Upper lobe of left lung (tissue), 6 donors: Measurements from ENCODE around the gene SLC7A6. TPM values are rescaled to one million over a fixed set of nuclear protein-coding genes. Genes with fewer than 3 reads are reported as not detected.

Experiments used
- ATAC-seq, 2 donors: fragments of 200-7000 bp; cut with Tn5 transposase; one replicate each; pipeline ENCODE4 v1.9.1; 2022; ENCODE audit warnings: mild to moderate bottlenecking in 2 of 2, moderate library complexity in 2 of 2; ENCODE audit not compliant: low FRiP score in 2 of 2
- DNase-seq, 2 donors: peaks; one replicate each; pipeline ENCODE4 v3.0.0-alpha.2; 2019 to 2020
- H3K27ac ChIP-seq, 4 donors: fragments of 200-600 bp; sonication (generic); one replicate each; pipeline ENCODE4 v1.5.1; 2016 to 2019
- H3K27me3 ChIP-seq, 4 donors: fragments of 200-600 bp; sonication (generic); one replicate each; pipeline ENCODE4 v1.5.1; 2017 to 2019
- H3K36me3 ChIP-seq, 4 donors: fragments of 200-600 bp; sonication (generic); one replicate each; pipeline ENCODE4 v1.5.1; 2016 to 2019
- H3K4me1 ChIP-seq, 4 donors: fragments of 200-600 bp; sonication (generic); one replicate each; pipeline ENCODE4 v1.5.1; 2018 to 2019
- H3K4me3 ChIP-seq, 4 donors: fragments of 200-600 bp; sonication (generic); one replicate each; pipeline ENCODE4 v1.5.1; 2017 to 2019; ENCODE audit warnings: mild to moderate bottlenecking in 2 of 4, moderate library complexity in 1 of 4
- H3K9me3 ChIP-seq, 4 donors: fragments of 200-600 bp; sonication (generic); one replicate each; pipeline ENCODE4 v1.5.1; 2018 to 2019
- EP300 ChIP-seq, 4 donors: sonication (generic); formaldehyde crosslinking; IDR thresholded peaks; one replicate each; pipeline ENCODE4 v1.5.1; 2017; ENCODE audit warnings: antibody characterized with exemption in 4 of 4, control low read depth in 2 of 4
- POLR2A ChIP-seq, 4 donors: fragments of 450-650 bp; IDR thresholded peaks; one replicate each; pipeline ENCODE4 v1.5.1; 2016 to 2017; ENCODE audit warnings: antibody characterized with exemption in 4 of 4, mild to moderate bottlenecking in 2 of 4
- POLR2AphosphoS5 ChIP-seq, 2 donors: sonication (generic); formaldehyde crosslinking; IDR thresholded peaks; one replicate each; pipeline ENCODE4 v1.5.1; 2017; ENCODE audit warnings: antibody characterized with exemption in 2 of 2
- WGBS, 2 donors: methylation state at CpG; one replicate each; pipeline ENCODE4 v1.1.5; 2017 to 2018; 5-methylcytosine and 5-hydroxymethylcytosine counted together
- total RNA-seq, 6 donors: library from RNA; depleted of rRNA in 4 of 6; stranded (reverse); fragments of >200 nt in 4 of 6; gene quantifications; one replicate each; pipeline versions ENCODE4 v1.1.0 to v1.2.1, GENCODE V29; 2016 to 2021
- TF ChIP-seq, protein P1 (sequence below), 6 experiments: fragments of 450-650 bp in 4 of 6; fragments of 200-600 bp in 2 of 6; sonication (generic) in 2 of 6; IDR thresholded peaks; one replicate each; pipeline ENCODE4 v1.5.1; 2016 to 2019; ENCODE audit warnings: antibody characterized with exemption in 6 of 6
- donor health status: DM: no; HTN: no; CAD: no; lungs with moderate emphysema.
- donor health status: DM: no; HTN: yes; CAD: no; lungs with severe emphysema.

Gene SLC7A6
- total RNA-seq, 6 donors from 2014 or later: 44.9 to 109 (median 49.5) TPM

DNA sequence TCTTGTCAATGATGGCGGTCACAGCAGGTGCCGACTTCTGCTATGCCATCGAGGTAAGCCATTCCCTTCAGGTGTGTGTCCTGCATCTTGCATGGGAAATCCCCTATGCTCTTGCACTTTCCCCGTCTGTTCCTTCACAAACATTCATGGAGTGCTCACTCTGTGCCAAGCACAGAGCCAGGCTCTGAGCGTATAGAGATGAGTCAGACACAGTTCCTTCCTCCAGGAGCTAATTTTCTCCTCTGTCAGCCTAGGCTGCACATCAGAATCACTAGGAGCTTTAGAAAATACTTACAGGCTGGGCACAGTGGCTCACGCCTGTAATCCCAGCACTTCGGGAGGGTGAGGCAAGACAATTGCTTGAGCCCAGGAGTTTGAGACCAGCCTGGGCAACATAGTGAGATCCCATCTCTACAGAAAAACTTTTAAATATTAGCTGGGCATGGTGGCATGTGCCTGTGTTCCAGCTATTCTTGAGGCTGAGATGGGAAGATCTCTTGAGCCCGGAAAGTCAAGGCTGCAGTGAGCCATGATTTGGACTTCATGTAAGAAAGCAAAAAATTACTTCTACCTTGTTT, 60.5 kb downstream of the SLC7A6 start:
- H3K4me1 ChIP-seq: peaks cover 0 to 10% (median 2%) of the 10 kb centered on the region in 4 donors
- H3K4me3 ChIP-seq: no peak overlapping the region
- H3K9me3 ChIP-seq: no peaks in the 10 kb centered on the region
- H3K36me3 ChIP-seq: peaks cover 10 to 55% (median 15%) of the 10 kb centered on the region in 4 donors
- H3K27ac ChIP-seq: no peak overlapping the region
- TF ChIP-seq POLR2AphosphoS5 (IDR thresholded peaks at IDR 0.05): no peak
- no peak for TF ChIP-seq EP300 (IDR thresholded peaks at IDR 0.05)
- TF ChIP-seq POLR2A (IDR thresholded peaks at IDR 0.05): no peak
- TF ChIP-seq, protein P1, sequence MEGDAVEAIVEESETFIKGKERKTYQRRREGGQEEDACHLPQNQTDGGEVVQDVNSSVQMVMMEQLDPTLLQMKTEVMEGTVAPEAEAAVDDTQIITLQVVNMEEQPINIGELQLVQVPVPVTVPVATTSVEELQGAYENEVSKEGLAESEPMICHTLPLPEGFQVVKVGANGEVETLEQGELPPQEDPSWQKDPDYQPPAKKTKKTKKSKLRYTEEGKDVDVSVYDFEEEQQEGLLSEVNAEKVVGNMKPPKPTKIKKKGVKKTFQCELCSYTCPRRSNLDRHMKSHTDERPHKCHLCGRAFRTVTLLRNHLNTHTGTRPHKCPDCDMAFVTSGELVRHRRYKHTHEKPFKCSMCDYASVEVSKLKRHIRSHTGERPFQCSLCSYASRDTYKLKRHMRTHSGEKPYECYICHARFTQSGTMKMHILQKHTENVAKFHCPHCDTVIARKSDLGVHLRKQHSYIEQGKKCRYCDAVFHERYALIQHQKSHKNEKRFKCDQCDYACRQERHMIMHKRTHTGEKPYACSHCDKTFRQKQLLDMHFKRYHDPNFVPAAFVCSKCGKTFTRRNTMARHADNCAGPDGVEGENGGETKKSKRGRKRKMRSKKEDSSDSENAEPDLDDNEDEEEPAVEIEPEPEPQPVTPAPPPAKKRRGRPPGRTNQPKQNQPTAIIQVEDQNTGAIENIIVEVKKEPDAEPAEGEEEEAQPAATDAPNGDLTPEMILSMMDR (IDR thresholded peaks at IDR 0.05): no peak
- WGBS, 2 donors: 90 to 99% methylated on average over 8 of the region's 8 CpGs
- peak in 1 of 2 donors; percentile 3 for DNase-seq
- no peak for ATAC-seq
- no peaks in the 10 kb centered on the region for H3K27me3 ChIP-seq

DNA sequence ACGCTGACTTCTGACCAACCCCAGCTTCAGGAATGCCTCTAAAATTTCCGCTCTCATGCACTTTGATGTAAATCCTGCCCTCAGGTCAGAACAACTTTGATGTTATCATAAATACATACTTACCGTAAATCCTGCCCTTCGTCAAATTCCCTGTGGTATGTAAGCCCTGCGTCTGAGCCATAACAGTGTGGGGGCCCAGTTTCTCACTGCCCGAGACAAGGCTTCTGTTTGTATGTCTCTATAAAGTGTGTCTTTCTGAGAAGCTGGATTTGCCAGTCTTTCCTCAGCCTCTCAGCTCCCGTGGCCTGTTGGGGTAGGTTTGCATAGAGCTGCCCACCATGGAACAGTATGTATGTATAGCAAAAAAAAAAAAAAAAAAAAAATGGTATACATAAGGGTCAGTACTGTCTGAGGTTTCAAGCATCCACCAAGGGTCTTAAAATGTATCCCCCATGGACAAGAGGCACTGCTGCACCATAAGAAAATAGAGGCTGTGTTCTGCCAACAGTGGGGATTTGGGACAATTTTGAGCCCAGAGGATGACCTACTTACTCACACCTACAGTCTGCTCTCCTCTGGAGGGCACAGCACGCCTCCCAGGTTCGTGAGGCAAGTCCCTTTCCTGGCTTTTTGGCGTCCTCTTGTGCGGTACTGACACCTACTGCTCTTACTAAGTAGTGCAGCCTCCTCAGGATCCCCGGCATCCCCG, 64.0 kb downstream of the SLC7A6 start:
- Histone ChIP-seq H3K4me1 (peaks cover 16 to 29% (median 22%) of the 10 kb centered on the region in 4 donors), H3K36me3 (peaks cover 4 to 27% (median 10%) of the 10 kb centered on the region in 4 donors), H3K4me3 (no peak overlapping the region), H3K9me3 (no peaks in the 10 kb centered on the region), H3K27me3 (no peaks in the 10 kb centered on the region), H3K27ac (peak overlapping the region in 1 of 4 donors; percentile 28)
- peak; percentile 93 to 94 for ATAC-seq
- WGBS, 2 donors: 35 to 45% methylated on average over 12 to 13 of the region's 13 CpGs
- TF ChIP-seq EP300 (IDR thresholded peaks at IDR 0.05) (no peak), POLR2A (IDR thresholded peaks at IDR 0.05) (no peak), POLR2AphosphoS5 (IDR thresholded peaks at IDR 0.05) (no peak)
- TF ChIP-seq, protein P1 (IDR thresholded peaks at IDR 0.05): peak; percentile 89 to 95 (median 92)
- peak in 1 of 2 donors; percentile 88 for DNase-seq

DNA sequence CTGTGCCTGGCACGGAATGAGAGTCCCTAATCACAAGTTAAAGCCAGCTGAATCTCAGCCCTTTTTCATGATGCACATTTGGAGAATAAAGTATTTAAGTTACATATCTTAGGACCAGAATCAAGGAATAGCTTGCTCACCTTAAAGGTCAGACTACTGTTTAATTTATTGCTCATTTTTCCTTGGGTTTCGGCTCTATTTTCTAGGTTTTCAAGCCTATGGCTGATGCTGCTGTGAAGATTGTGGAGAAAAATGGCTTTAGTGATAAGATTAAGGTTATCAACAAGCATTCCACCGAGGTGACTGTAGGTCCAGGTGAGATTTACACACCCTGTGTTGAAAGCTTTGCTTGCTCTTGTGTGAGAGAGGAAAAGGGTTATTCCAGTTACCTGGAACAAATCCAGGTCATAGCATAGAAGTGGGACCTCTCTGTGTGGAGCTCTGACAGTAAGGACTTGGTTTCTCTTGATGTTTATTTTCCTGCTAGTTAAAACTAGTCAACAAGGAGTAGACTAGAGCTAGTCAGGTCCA, 64.6 kb downstream of the SLC7A6 start:
- Histone ChIP-seq H3K27me3 (no peaks in the 10 kb centered on the region), H3K4me3 (no peak overlapping the region), H3K27ac (peak overlapping the region in 1 of 4 donors; percentile 15), H3K9me3 (no peaks in the 10 kb centered on the region), H3K36me3 (peaks cover 2 to 26% (median 10%) of the 10 kb centered on the region in 4 donors), H3K4me1 (peaks cover 16 to 34% (median 25%) of the 10 kb centered on the region in 4 donors)
- no peak for DNase-seq
- 32 to 34% methylated on average over 3 of the region's 3 CpGs for WGBS, 2 donors
- ATAC-seq: no peak
- TF ChIP-seq, protein P1 (IDR thresholded peaks at IDR 0.05): no peak
- TF ChIP-seq POLR2A (IDR thresholded peaks at IDR 0.05): peak in 1 of 4 donors; percentile 12

DNA sequence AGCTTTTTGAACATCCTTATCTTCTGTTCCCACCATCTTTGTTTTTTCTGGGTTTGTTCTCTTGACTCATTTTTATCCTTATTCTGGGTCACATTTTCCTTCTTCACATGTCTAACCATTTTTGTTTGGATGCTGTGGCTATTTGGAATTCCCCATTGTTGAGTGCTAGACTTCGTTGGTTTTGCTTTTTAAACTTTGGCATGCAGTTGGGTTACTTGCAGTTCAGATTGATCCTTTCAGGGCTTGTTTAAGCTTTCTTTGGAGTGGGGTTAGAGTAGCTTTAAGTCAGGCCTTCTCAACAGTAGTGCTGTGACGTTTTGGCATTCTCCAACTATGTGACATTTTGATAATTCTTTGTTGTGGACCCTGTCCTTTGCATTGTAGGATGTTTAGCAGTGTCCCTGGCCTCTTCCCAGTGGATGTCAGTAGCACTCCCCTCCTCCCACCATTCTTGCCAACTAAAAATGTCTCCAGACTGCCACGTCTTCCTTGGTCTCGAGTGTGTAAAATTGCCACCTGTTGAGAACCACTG, 67.6 kb downstream of the SLC7A6 start:
- peaks cover 16 to 34% (median 25%) of the 10 kb centered on the region in 4 donors for H3K4me1 ChIP-seq
- no peaks in the 10 kb centered on the region for H3K9me3 ChIP-seq
- peaks cover 0 to 2% (median 0%) of the 10 kb centered on the region in 4 donors for H3K36me3 ChIP-seq
- 15 to 20% methylated on average over 4 of the region's 4 CpGs for WGBS, 2 donors
- peak overlapping the region; percentile 45 to 66 (median 59) for H3K27ac ChIP-seq
- no peaks in the 10 kb centered on the region for H3K27me3 ChIP-seq
- TF ChIP-seq POLR2AphosphoS5 (IDR thresholded peaks at IDR 0.05): no peak
- TF ChIP-seq, protein P1 (IDR thresholded peaks at IDR 0.05): no peak
- no peak for TF ChIP-seq EP300 (IDR thresholded peaks at IDR 0.05)
- TF ChIP-seq POLR2A (IDR thresholded peaks at IDR 0.05): no peak
- no peak overlapping the region for H3K4me3 ChIP-seq
- DNase-seq (no peak), ATAC-seq (no peak)
